Hepatocyte (in vitro differentiated cells): Measurements from ENCODE around the gene ALDH9A1.

ENCODE experiments used
- EZH2phosphoT487 ChIP-seq: fragments of 200-600 bp; sonication (generic); IDR thresholded peaks from one replicate; pipeline ENCODE4 v1.6.1; 2018; ENCODE audit warnings: antibody characterized with exemption, mild to moderate bottlenecking, low read depth, moderate library complexity; ENCODE audit not compliant: unreplicated experiment, severe bottlenecking
- TF ChIP-seq, protein P1 (sequence below): fragments of 200-600 bp; sonication (generic); IDR thresholded peaks from 2 replicates; pipeline ENCODE4 v1.5.1; 2016; ENCODE audit warnings: antibody characterized with exemption, mild to moderate bottlenecking; ENCODE audit not compliant: poor library complexity

GRCh38 chr1:165630629-165631341 lies 67.6 kb downstream of the ALDH9A1 start, which contains the start of gene MGST3:
- no peak for TF ChIP-seq EZH2phosphoT487
- TF ChIP-seq, protein P1, sequence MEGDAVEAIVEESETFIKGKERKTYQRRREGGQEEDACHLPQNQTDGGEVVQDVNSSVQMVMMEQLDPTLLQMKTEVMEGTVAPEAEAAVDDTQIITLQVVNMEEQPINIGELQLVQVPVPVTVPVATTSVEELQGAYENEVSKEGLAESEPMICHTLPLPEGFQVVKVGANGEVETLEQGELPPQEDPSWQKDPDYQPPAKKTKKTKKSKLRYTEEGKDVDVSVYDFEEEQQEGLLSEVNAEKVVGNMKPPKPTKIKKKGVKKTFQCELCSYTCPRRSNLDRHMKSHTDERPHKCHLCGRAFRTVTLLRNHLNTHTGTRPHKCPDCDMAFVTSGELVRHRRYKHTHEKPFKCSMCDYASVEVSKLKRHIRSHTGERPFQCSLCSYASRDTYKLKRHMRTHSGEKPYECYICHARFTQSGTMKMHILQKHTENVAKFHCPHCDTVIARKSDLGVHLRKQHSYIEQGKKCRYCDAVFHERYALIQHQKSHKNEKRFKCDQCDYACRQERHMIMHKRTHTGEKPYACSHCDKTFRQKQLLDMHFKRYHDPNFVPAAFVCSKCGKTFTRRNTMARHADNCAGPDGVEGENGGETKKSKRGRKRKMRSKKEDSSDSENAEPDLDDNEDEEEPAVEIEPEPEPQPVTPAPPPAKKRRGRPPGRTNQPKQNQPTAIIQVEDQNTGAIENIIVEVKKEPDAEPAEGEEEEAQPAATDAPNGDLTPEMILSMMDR, result no peak
